Measurements from ENCODE around the gene ETV2. TPM values are rescaled to one million over a fixed set of nuclear protein-coding genes. Genes with fewer than 3 reads are reported as not detected.

ETV2 gene
- total RNA-seq, 4 donors from 2014 or later = 0.23 TPM; not detected in 3

DNA sequence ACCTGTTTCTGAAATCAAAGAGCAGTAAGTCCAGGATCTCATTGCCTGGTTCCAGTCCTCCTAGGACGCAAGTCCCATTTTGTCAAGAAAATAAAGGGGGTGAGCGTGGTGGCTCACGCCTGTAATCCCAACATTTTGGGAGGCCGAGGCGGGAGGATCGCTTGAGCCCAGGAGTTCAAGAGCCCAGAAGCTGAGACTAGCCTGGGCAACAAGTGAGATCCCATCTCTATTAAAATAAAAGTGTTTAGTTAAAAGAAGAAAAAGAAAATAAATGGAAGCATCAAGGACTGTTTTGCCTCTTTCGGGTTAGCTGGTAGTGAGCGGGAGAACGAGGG lies 29.4 kb upstream of the ETV2 start:
- no peaks in the 10 kb centered on the region for H3K27me3 ChIP-seq
- peaks cover 5 to 15% of the 10 kb centered on the region in 2 donors for H3K4me1 ChIP-seq
- peak overlapping the region; percentile 78 to 90 (median 86) for H3K4me3 ChIP-seq
- intact Hi-C loops (cut with DNase I; ENCODE audit: low total_unique reads) (loop anchor here (1.0 kb wide), 4 partner anchors 16 to 104 kb away; partner anchors contain the start of genes COX6B1 and TMEM147), in situ Hi-C loops (cut with MboI; ENCODE audit: low sequenced_read_pairs in 4 of 4) (no loop called here)
- no peak for DNase-seq
- no peaks in the 10 kb centered on the region for H3K9me3 ChIP-seq
- peak overlapping the region; percentile 58 to 75 (median 68) for H3K27ac ChIP-seq
- peak; percentile 4 to 8 for ATAC-seq
- H3K36me3 ChIP-seq = no peaks in the 10 kb centered on the region
- TF ChIP-seq POLR2A (IDR thresholded peaks at IDR 0.05) (no peak), CTCF (IDR thresholded peaks at IDR 0.05 in 4 of 5, conservative IDR thresholded peaks at IDR 0.05 in 1 of 5) (no peak)

GRCh38 chr19:35612559-35613321 lies 28.8 kb upstream of the ETV2 start, which contains the start of gene HAUS5:
TSS of gene HAUS5 (plus strand) at chr19:35612735. CDS start at chr19:35612795, 60 bp downstream.
- no peaks in the 10 kb centered on the region for H3K36me3 ChIP-seq
- peak within 1 kb of the TSS; percentile 67 to 75 (median 72) for H3K27ac ChIP-seq
- intact Hi-C loops (cut with DNase I; ENCODE audit: low total_unique reads) = loop anchor here (1.0 kb wide), 4 partner anchors 16 to 104 kb away; partner anchors contain the start of genes COX6B1 and TMEM147
- TF ChIP-seq CTCF (IDR thresholded peaks at IDR 0.05 in 4 of 5, conservative IDR thresholded peaks at IDR 0.05 in 1 of 5) = peak in 2 of 5 experiments; percentile 16 to 43
- no peak for TF ChIP-seq POLR2A (IDR thresholded peaks at IDR 0.05)
- H3K4me1 ChIP-seq = peaks cover 5 to 15% of the 10 kb centered on the region in 2 donors
- peak; percentile 97 to 99 for ATAC-seq
- H3K4me3 ChIP-seq = peak within 1 kb of the TSS; percentile 78 to 90 (median 86)
- peak; percentile 82 to 92 for DNase-seq
- in situ Hi-C loops (cut with MboI; ENCODE audit: low sequenced_read_pairs in 4 of 4) = no loop called here
- H3K9me3 ChIP-seq = no peaks in the 10 kb centered on the region
- no peaks in the 10 kb centered on the region for H3K27me3 ChIP-seq

DNA sequence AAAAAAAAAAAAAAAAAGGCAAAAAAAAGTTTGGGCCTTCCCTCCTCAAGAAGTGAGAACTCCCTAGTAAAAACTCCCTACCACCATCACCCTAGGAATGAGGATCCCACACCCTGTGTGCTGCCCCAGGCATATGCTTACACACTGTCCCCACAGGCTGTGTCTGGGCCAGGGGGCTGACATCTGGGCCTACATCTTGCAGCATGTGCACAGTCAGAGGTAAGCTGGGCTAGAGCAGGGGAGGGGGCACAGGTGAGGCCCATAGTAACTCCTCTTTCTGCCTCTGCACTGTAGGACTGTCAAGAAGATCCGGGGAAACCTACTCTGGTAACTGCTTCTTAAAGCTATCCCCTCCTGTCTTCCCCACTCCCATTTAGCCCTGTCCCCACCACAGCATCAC lies 28.0 kb upstream of the ETV2 start:
- no peak for TF ChIP-seq CTCF (IDR thresholded peaks at IDR 0.05 in 4 of 5, conservative IDR thresholded peaks at IDR 0.05 in 1 of 5)
- Histone ChIP-seq H3K4me3 (no peak overlapping the region), H3K36me3 (no peaks in the 10 kb centered on the region), H3K9me3 (no peaks in the 10 kb centered on the region), H3K4me1 (peaks cover 5 to 15% of the 10 kb centered on the region in 2 donors), H3K27ac (no peak overlapping the region), H3K27me3 (no peaks in the 10 kb centered on the region)
- DNase-seq = no peak
- ATAC-seq = no peak
- intact Hi-C loops (cut with DNase I; ENCODE audit: low total_unique reads) (no loop called here), in situ Hi-C loops (cut with MboI; ENCODE audit: low sequenced_read_pairs in 4 of 4) (no loop called here)

DNA sequence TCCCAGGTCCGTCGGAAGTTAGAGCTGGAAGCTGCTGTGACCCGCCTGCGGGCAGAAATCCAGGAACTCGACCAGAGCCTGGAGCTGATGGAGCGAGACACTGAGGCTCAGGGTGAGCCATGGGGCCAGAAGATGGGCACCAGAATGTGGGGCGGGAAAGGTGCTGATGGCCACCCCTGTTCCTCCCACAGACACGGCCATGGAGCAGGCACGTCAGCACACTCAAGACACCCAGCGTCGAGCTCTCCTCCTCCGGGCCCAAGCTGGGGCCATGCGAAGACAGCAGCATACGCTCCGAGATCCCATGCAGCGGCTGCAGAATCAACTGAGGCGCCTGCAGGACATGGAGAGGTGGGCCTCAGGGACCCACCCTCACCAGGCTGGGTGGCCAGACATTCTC lies 26.5 kb upstream of the ETV2 start:
- DNase-seq = no peak
- in situ Hi-C loops (cut with MboI; ENCODE audit: low sequenced_read_pairs in 4 of 4) = no loop called here
- TF ChIP-seq POLR2A (IDR thresholded peaks at IDR 0.05) = no peak
- no peak for TF ChIP-seq CTCF (IDR thresholded peaks at IDR 0.05 in 4 of 5, conservative IDR thresholded peaks at IDR 0.05 in 1 of 5)
- ATAC-seq = no peak
- Histone ChIP-seq H3K9me3 (no peaks in the 10 kb centered on the region), H3K27ac (no peak overlapping the region), H3K4me3 (no peak overlapping the region), H3K36me3 (no peaks in the 10 kb centered on the region), H3K4me1 (peaks cover 5 to 15% of the 10 kb centered on the region in 2 donors), H3K27me3 (no peaks in the 10 kb centered on the region)
- intact Hi-C loops (cut with DNase I; ENCODE audit: low total_unique reads) = no loop called here
